ENCODE measurements around the gene CEP164. TPM values are rescaled to one million over a fixed set of nuclear protein-coding genes. Genes with fewer than 3 reads are reported as not detected.

CEP164 gene
- polyA plus RNA-seq, 3 donors: 24.8 to 39.1 (median 28.6) TPM

DNA sequence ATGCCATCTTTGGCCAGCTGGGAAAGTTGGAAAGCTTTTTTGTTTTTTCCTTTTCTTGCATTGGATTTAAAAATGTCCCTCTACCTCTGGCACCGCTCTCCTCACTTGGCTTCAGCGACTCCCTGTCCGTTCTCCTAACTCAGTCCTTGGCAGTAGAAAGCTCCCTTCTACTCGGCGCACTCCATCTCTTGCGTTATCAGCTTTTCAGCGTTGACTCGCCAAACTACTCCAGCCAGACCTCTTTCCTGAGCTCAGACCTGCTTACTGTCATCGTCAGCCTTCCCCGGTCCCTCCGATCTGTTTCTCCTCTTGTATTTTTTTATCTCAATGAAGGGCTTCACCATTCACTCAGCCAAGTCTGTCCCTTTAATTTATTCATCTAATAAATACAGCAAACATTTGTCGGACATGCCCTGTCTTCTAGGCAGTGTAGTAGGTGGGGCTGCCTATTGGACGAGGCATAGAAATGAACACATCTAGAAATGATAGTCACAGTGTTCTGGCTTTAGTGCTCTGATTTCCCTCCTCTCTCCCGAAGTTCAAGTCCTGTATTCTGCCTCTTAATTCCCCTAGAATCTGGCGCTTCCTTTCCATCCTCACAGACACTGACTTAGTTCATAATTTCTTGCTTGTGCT lies 839 bp downstream of the CEP164 start:
- DNase-seq (ENCODE audit: extremely low read depth in 1 of 11, low read depth in 9 of 11, low spot score in 4 of 11): no peak

DNA sequence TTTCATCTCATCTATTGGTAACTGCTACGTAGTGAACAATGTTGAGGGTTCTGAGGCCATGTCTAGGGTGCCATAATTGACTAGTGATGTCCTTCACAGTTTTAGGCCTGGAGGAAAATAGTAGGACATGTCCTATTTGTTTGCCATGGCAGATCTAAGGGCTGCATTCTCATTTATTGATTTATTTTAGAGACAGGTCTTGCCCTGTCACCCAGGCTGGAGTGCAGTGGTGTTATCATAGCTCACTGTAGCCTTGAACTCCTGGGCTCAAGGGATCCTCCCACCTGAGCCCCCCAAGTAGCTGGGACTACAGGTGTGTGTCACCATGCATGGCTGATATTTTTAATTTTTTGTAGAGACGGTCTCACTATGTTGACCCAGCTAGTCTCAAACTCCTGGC lies 5.2 kb downstream of the CEP164 start:
- no peak for DNase-seq (ENCODE audit: extremely low read depth in 1 of 11, low read depth in 9 of 11, low spot score in 4 of 11)

DNA sequence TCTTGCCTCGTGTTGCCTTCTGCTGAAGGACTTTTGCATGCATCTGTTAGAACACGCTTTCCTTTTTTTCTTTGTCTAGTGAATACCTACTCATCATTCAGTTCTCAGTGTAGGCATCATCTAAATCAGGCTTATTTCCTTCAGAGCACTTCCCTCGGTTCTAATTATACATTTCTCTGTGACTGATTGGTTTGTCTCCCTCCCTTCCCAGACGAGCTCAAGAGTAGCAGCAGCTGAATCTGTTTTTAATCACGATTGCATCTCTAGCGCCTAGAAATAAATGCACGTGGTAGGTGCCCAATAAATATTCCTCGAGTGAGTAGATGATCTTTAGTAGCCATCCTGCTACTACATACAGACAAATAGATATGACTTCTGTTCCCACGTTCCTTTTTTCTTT lies 6.3 kb downstream of the CEP164 start:
- no peak for DNase-seq (ENCODE audit: extremely low read depth in 1 of 11, low read depth in 9 of 11, low spot score in 4 of 11)

DNA sequence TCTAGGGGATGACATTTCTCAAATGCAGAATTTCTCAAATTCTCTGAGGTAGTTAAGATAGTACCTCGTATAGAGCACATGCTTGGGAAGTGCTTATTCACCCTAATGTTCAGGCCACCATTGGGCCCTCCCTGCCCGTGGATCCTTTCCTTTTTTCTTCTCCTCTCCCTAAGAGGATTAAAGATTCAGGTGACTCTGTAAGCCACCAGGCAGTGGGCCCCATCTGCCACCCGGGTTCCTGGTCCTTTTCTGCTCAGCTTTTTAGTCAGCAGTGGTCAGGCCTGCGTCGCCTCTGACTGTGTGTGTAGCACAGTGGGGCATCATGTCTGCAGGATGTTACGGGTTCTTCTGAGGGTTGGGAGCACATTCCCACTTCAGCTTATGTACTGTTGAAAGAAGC lies 7.2 kb downstream of the CEP164 start:
- no peak for DNase-seq (ENCODE audit: extremely low read depth in 1 of 11, low read depth in 9 of 11, low spot score in 4 of 11)

DNA sequence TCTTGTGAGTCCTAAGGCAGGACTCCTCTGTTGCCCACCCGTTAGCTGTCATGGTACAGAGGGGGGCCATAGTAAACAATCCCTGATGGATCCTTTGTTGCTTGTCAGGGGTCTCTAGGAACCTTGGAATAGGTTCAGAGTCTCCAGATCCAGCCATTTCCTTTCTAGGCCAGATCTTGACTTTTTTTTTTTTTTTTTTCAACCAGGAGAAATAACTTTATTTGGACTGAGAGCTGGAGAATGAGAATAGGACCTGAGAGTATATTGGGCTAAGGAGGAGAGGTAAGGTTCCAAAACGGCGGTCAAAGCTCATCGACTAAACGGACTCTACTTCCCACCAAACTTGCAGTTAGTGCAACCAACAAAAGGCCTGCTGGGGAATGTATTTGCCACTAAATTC lies 7.7 kb downstream of the CEP164 start:
- no peak for DNase-seq (ENCODE audit: extremely low read depth in 1 of 11, low read depth in 9 of 11, low spot score in 4 of 11)

DNA sequence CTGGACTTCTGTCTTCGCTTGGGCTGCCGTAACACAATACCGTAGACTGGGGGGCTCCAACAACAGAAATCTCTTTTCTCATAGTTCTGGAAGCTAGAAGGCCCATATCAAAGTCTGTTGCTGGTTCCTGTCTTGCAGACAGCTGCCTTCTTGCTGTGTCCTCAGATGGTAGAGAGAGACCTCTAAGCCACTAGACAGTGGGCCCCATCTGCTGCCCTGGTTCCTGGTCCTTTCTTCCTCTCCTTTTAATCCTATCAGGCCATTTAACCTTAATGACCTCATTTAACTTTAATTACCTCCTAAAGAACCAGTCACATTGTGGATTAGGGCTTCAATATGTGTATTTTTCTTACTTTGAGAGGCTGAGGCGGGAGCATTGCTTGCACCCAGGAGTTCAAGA lies 9.4 kb downstream of the CEP164 start:
- DNase-seq (ENCODE audit: extremely low read depth in 1 of 11, low read depth in 9 of 11, low spot score in 4 of 11): no peak

DNA sequence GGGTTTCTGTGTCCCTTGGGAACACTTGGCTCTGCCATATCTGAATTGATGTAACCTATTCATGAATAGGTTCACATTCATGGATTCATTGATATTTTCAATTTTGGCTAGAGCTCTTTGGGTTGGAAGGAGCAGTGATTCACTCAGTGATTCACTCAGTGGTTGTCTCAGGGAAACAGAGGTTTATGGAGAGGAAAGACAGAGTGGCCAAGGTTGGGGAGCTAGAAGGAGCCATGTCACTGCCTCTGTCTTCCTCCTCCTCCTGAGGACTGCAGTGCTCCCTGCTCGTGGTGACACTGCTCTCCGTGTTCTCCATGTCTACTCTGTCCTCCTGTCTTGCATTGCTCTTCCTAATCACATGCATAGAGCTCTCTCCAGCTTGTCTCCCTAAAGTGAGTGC lies 17.4 kb downstream of the CEP164 start:
- no peak for DNase-seq (ENCODE audit: extremely low read depth in 1 of 11, low read depth in 9 of 11, low spot score in 4 of 11)

DNA sequence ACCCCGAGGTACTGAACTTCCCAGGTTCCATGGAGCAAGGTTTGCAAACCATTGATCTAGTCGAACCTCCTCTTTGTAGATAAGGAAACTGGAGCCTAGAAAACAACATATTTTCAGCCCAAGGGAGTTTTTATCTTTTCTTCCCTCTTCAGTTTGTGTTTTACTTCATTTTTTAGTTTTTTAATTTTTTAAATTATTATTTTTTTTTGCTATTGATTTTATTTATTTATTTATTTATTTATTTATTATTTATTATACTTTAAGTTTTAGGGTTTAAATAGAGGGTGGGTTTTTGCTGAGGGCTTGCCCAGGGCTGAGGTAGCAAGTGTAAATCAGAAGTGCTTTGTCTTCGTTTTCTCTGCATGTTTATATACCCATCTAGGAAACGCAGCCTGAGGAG lies 26.9 kb downstream of the CEP164 start:
- DNase-seq (ENCODE audit: extremely low read depth in 1 of 11, low read depth in 9 of 11, low spot score in 4 of 11): no peak

DNA sequence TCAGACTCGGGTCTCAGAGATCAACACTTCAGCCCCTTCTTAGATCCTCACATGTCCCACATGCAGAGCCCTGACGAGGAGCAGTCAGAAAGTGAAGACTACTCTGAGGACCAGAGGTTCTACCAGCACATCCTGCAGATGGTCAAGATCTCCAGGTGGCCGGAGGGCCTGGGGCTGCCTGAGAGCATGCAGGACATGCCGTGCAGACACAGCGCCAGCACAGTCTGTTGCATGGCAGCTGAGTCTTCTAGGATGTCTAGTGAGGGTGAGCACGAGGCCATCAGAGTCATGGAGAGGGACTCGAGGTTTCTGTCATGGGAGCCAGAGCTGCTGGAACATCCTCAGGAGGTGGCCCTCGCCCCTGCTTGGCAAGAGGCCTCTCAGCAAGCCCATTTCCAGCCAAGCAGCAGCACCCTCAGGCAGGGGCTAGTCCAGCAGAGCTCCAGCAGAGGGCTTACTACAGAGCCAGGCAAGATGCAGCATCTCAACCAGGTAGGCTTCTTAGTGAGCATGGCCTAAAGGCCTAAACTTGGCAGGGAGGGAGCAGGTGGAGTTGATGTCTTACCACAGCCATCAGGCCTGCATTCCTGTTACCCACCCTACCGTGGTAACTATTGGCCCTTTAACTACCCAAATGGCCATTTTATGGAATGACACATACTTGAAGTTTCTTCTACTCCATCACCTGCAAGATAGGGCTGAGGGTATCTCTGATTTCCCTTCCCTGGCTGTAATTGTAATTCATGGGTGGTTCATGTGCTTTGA lies 28.7 kb downstream of the CEP164 start:
- DNase-seq (ENCODE audit: extremely low read depth in 1 of 11, low read depth in 9 of 11, low spot score in 4 of 11): no peak

DNA sequence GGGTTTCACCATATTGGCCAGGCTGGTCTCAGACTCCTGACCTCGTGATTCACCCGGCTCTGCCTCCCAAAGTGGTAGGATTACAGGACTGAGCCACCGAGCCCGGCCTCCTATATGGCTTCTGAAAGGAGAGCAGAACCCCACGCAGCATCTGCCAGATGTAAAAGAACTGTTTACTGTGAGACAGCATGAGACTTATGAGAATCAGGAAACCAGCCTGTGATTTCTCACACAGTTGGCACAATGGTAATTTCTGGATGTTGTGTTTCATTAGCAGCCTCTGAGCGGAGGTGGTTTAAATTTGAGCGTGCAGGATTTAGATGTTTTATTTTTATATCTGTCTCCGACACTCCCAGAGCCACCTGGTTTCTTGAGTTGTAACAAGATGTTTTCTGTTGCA lies 33.8 kb downstream of the CEP164 start:
- DNase-seq (ENCODE audit: extremely low read depth in 1 of 11, low read depth in 9 of 11, low spot score in 4 of 11): no peak

DNA sequence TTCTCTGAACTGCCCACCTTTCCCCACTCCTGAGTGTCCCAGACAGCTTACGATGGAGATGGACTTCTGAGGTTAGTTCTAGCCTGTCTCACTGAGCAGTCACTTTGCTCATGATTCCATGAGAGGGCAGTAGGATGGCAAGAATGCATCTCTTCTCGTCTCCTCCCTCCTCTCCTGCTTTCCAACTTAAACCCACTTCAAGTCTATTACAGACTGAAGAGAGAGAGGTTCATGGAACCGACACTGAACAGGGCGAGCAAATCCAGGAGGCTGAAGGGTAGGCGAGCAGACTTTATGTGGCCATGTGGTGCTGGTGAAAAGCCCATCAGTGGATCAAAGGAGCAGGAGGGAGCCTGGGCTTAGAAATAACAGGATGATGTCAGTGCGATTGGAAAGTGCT lies 38.6 kb downstream of the CEP164 start:
- no peak for DNase-seq (ENCODE audit: extremely low read depth in 1 of 11, low read depth in 9 of 11, low spot score in 4 of 11)

DNA sequence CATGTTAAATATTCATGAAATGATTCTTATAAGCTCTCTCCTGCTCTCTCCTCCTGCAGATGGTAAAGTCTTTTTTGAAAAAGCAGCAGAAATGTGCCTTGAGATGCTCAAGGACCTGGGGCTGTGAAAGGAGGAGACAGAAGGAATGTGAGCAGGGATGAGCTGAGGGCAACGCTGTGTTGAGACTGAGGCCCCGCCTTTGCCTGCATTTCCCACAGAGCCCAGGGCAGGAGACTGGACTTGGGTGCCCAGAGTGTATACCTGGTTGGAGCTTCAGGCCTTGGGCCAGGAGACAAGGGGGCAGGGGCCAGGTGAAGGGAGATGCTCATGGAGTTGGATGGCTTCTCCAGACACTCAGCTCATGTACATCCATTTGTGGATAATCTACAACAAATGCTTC lies 39.2 kb downstream of the CEP164 start:
- no peak for DNase-seq (ENCODE audit: extremely low read depth in 1 of 11, low read depth in 9 of 11, low spot score in 4 of 11)

DNA sequence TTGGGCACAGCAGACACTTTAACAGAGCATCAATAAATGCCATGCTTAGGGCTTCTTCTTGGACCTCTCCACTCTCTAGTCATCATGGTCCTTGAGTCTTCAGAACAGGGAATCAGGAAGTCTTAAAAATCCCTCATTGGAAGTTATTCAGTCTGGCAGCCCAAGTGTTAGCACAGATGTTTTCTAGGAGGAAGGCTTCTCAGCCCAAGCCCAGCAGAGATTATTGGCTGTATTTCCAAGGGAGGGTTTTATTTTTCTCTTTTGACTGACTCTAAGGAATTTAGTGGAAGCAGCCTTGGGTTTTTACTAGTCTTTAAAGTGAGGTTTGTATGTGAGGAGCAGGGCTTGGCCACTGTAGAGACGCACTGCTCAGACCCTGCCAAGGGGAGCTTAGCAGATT lies 41.9 kb downstream of the CEP164 start:
- DNase-seq (ENCODE audit: extremely low read depth in 1 of 11, low read depth in 9 of 11, low spot score in 4 of 11): no peak

DNA sequence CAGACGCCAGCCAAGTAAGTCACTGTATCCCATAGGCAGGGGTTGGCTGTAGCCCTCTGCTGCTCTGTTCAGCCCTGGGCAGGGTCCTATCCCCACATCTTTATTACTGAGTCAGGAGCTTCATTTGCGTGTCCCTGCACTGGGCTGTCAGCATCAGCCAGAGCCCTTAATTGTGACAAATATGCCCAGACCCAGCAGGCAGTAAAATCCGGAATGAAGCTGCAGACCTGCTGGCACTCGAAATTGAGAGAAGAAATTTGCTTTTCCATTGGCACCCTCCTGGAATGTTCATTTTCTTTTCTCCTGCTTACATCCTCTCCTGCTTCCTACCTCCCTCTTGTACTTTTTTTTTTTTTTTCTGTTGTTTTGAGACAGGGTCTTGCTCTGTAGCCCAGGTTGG lies 43.8 kb downstream of the CEP164 start:
- no peak for DNase-seq (ENCODE audit: extremely low read depth in 1 of 11, low read depth in 9 of 11, low spot score in 4 of 11)

DNA sequence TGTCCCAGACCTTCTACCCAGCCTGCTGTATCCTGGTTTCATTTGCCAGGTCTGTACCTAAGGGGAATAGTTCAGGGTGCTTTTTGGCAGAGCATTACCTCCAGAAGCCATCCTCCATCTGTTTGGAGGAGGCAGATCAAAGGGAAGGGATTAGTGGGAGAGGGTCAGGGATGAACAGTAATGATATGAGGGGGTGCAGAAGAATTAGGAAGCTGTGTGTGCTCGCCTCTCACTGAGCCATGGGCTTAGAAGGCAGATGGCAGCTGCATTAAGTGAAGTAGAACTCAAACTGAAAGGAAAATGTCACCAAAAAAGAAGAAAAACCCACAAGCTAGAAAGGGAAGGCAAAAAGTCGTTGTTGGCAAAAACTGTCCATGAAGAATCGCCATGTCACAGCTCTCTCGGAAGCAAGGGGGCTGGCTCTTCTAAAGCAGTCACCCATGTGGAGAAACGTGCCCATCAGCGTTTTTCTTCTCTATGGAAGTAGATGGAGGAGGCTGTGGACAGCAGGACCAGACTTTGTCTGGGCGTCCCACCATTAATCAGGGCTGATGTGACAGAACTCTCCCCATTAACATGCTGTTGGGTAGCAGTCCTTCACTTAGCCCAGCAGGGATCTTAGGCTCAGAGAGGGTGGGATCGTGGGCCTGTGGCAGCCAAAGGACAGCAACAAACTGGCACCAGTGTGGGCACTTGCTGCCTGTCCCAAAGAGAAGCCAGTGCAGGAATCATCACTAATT lies 46.8 kb downstream of the CEP164 start:
- DNase-seq (ENCODE audit: extremely low read depth in 1 of 11, low read depth in 9 of 11, low spot score in 4 of 11): no peak

DNA sequence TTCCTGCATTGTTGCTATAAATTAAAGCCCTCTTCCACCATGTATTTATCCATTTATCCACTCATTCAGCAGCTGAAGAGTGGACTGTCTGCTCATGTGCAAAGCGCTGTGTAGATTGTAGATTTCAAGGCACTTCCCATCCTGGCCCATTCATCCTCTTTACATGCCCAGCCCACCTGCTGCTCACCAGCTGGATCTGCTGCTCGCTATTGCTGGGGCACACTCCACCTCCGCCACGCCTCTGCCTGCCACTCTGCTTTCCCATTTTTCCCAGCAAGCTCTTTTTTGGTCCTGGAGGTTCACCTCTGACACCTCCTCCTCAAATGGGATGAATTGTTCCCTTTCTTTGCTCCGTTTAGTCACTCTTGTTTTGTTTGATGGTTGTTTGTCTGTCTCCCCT lies 48.3 kb downstream of the CEP164 start:
- no peak for DNase-seq (ENCODE audit: extremely low read depth in 1 of 11, low read depth in 9 of 11, low spot score in 4 of 11)

DNA sequence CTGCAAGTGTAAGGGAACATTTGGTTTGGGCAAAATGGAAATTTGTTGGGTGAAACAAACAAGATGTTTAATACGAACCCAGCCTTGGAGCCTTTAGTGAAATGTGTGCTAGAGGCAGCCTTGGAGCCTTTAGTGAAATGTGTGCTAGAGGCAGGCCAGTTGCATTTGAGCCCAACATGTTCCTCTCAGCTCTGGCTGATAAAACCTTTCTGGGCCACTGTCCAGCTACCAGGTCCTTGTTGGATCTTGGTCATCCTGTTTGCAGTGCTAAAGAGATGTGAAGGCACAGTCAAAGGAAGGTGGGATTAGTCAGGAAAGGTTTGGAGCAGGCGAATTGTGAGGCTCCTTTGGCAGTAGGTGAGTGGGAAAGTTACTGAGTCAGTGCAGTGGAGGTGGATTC lies 48.9 kb downstream of the CEP164 start:
- DNase-seq (ENCODE audit: extremely low read depth in 1 of 11, low read depth in 9 of 11, low spot score in 4 of 11): no peak

DNA sequence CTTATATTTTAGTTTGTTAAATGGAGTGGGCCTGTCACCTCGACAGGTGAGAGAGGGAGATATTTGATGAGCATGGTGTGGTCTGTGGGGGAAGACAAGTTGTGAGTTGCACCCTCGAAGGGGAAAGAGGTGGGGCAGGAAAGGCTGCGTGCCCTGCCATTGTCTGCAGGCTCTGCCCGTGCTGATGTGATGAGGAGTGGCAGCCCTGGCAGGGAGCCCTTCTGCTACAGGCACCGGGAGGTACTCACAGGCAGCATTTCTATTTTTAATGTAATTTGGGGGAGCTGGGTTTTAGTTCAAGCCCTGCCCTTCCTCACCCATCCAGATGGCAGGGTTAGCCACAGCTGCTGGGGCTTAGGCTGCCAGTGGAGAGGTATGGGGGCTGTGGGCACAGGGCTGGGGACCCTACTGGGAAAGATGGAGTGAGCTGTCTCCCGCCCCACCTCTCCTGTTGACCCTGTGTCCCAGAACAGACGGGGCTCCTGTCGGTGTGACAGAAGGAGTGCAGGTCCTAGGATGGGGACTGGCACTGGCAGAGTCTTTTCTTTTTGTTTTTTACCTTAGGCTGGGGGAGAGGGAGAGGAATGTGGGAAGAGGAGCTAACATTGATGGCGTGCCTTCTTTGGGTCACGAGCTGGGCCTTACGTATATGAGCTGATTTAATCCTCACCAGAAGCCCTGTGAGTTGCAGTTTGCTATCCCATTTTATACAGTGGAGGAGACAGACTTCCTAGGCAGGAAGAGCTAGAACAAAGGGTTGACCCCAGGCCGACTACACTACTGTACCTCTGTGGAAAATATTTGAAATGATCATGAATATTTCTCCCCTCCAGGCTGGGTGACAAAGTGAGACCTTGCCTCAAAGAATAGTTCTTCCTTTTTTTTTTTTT lies 51.6 kb downstream of the CEP164 start:
- DNase-seq (ENCODE audit: extremely low read depth in 1 of 11, low read depth in 9 of 11, low spot score in 4 of 11): no peak

DNA sequence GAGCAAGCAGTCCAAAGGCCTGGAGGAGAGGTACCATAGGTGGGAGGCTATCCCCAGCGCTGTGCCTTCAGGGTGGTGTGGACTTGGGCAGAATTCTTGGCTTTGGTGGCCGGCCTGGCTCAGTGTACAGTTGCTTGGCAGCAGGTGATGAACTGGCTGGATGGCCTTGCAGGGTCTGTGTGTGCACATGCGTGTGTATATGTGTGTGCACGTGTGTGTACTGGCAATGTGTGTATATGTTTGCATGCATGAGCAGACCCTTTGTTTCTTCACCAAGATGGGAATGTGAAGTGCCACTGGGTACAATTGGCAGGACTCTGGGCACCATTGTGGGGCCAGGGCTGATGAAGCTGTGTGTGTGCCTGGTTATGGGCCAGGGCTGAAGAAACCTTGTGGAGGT lies 53.0 kb downstream of the CEP164 start:
- DNase-seq (ENCODE audit: extremely low read depth in 1 of 11, low read depth in 9 of 11, low spot score in 4 of 11): no peak
